Endodermal cell (in vitro differentiated cells): ENCODE results near the gene KIAA0825. TPM values are rescaled to one million over a fixed set of nuclear protein-coding genes. Genes with fewer than 3 reads are reported as not detected.
"Not testable (repeated sequence)": the region's sequence is repeated elsewhere in the genome, so short reads cannot be mapped to it uniquely, and the experiment has no call there.

Experiments used
- DNase-seq: peaks from one replicate; pipeline ENCODE4 v3.0.0-alpha.2; 2017
- H3K27ac ChIP-seq: 2 replicates; pipeline ENCODE4 v1.5.1; 2013; ENCODE audit warnings: mild to moderate bottlenecking, low read depth, low read length, moderate library complexity
- H3K27me3 ChIP-seq: 2 replicates; pipeline ENCODE4 v1.6.1; 2013; ENCODE audit warnings: mild to moderate bottlenecking, low read length, moderate library complexity; ENCODE audit not compliant: insufficient read depth, control insufficient read depth, poor library complexity, severe bottlenecking
- H3K36me3 ChIP-seq: 2 replicates; pipeline ENCODE4 v1.7.0; 2013; ENCODE audit warnings: mild to moderate bottlenecking, low read length, moderate library complexity; ENCODE audit not compliant: control insufficient read depth, insufficient read depth
- H3K4me1 ChIP-seq: one replicate; pipeline ENCODE4 v1.7.0; 2013; ENCODE audit warnings: low read length; ENCODE audit not compliant: control insufficient read depth, insufficient read depth
- H3K4me3 ChIP-seq: 2 replicates; pipeline ENCODE4 v1.5.1; 2013; ENCODE audit warnings: mild to moderate bottlenecking, low read length, moderate library complexity
- H3K9ac ChIP-seq: 2 replicates; pipeline ENCODE4 v1.6.1; 2013; ENCODE audit warnings: mild to moderate bottlenecking, low read length, moderate library complexity; ENCODE audit not compliant: poor library complexity, severe bottlenecking; ENCODE audit errors: extremely low read depth
- H3K9me3 ChIP-seq: 2 replicates; pipeline ENCODE4 v1.6.1; 2013; ENCODE audit warnings: mild to moderate bottlenecking, low read length, moderate library complexity; ENCODE audit not compliant: control insufficient read depth
- H3K27ac Mint-ChIP-seq: 2 replicates; pipeline ENCODE4 v1.8.0; 2020; ENCODE audit warnings: mixed read lengths
- H3K27me3 Mint-ChIP-seq: 2 replicates; pipeline ENCODE4 v1.8.0; 2021; ENCODE audit warnings: mild to moderate bottlenecking, mixed read lengths; ENCODE audit not compliant: insufficient read depth
- H3K36me3 Mint-ChIP-seq: 2 replicates; pipeline ENCODE4 v1.8.0; 2020; ENCODE audit warnings: low read depth, mixed read lengths
- H3K4me1 Mint-ChIP-seq: 2 replicates; pipeline ENCODE4 v1.8.0; 2020; ENCODE audit warnings: mixed read lengths
- H3K4me3 Mint-ChIP-seq: 2 replicates; pipeline ENCODE4 v1.8.0; 2020; ENCODE audit warnings: mild to moderate bottlenecking, moderate library complexity, mixed read lengths
- H3K9me3 Mint-ChIP-seq: 2 replicates; pipeline ENCODE4 v1.8.0; 2020; ENCODE audit warnings: mild to moderate bottlenecking, mixed read lengths
- WGBS, 2 experiments: methylation state at CpG; one replicate each; pipeline versions ENCODE4 v1.1.5 to v1.1.7; 2013; ENCODE audit warnings: missing lambda C conversion rate in 2 of 2, mixed read lengths in 1 of 2; ENCODE audit not compliant: insufficient coverage in 1 of 2, insufficient read length in 1 of 2; 5-methylcytosine and 5-hydroxymethylcytosine counted together
- total RNA-seq, 2 donors: library from RNA; stranded (reverse); fragmentation: NEBNext Ultra II Directional in 1 of 2; extraction: Animal tissue kit (Norgen Biotek cat#: 25700) in 1 of 2; gene quantifications; 2 replicates in 1 of 2; 3 replicates in 1 of 2; pipeline ENCODE4 v1.2.1, GENCODE V29; 2021
- TF ChIP-seq, protein P1 (sequence below): fragments of 200-600 bp; sonication (generic); conservative IDR thresholded peaks from 2 replicates; pipeline ENCODE4 v1.5.0; 2021; ENCODE audit warnings: antibody characterized with exemption, mild to moderate bottlenecking

The KIAA0825 gene
- total RNA-seq, 2 donors from 2014 or later, result 2.6 to 3.1 TPM

DNA sequence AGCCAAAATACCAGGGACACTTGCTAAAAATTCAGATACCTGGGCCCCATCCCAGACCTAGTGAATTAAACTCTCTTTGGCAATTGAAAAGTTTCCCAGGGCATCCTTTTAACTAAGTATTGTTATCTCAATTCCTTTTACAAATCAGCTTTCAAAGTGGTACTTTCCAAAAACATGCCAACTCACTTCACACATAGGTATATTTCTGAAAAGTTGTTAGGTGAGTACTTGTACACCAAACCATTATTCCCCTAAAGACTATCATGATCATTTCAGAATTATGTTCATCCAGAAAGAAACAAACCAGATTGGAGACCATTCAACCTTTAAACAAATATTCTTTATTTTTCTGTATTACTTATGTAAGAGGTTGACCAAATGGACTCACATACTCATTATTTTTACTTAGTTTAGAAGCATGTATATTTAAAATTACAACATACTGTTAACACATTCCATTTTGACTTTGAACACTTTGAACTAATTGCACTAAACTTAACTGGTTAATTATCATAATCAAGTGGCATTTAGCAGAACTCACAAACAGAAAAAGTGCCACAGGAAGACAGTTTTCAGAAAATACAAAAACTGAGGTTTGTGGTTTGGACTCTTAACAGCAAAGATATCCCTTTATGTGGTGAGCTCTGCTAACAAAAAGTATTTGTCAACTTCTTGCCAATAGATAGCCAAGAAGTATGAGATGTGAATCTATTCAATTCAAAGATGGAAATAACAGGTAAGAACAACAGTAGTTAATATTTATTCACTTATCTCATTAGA, 40.7 kb downstream of the KIAA0825 start:
- DNase-seq, result no peak
- TF ChIP-seq, protein P1, sequence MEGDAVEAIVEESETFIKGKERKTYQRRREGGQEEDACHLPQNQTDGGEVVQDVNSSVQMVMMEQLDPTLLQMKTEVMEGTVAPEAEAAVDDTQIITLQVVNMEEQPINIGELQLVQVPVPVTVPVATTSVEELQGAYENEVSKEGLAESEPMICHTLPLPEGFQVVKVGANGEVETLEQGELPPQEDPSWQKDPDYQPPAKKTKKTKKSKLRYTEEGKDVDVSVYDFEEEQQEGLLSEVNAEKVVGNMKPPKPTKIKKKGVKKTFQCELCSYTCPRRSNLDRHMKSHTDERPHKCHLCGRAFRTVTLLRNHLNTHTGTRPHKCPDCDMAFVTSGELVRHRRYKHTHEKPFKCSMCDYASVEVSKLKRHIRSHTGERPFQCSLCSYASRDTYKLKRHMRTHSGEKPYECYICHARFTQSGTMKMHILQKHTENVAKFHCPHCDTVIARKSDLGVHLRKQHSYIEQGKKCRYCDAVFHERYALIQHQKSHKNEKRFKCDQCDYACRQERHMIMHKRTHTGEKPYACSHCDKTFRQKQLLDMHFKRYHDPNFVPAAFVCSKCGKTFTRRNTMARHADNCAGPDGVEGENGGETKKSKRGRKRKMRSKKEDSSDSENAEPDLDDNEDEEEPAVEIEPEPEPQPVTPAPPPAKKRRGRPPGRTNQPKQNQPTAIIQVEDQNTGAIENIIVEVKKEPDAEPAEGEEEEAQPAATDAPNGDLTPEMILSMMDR, result no peak
- Histone ChIP-seq H3K4me1 (peaks cover 6% of the 10 kb centered on the region), H3K36me3 (peaks cover 9% of the 10 kb centered on the region), H3K27me3 (no peaks in the 10 kb centered on the region), H3K27ac (no peak overlapping the region), H3K9ac (no peak overlapping the region), H3K4me3 (no peak overlapping the region), H3K9me3 (peaks cover 9% of the 10 kb centered on the region)
- Mint-ChIP-seq H3K27me3 (no peaks in the 10 kb centered on the region), H3K4me3 (no peak overlapping the region), H3K9me3 (peaks cover 20% of the 10 kb centered on the region), H3K27ac (no peak overlapping the region), H3K36me3 (peaks cover 9% of the 10 kb centered on the region), H3K4me1 (peaks cover 20% of the 10 kb centered on the region)

DNA sequence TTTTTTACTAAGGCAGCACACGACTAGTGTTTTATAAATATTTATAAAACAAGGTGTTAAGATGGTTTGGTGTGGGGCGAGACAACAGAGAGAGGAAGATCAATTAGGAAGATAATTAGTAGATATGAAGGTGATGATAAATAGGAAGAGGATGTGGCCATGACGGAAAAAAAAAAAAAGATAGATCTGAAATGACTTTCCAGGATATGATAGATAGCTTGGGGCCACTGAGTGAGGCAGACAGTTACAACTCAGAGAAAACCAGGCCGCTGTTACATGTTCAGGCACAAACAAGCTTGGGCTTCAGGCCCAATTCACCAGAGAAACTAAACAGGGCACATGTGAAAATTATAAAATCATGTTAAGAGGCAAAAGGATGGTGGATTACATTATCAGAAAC, 43.2 kb downstream of the KIAA0825 start:
- no peak overlapping the region for H3K9ac ChIP-seq
- H3K27ac Mint-ChIP-seq, result peak overlapping the region; percentile 22
- TF ChIP-seq, protein P1, result no peak

DNA sequence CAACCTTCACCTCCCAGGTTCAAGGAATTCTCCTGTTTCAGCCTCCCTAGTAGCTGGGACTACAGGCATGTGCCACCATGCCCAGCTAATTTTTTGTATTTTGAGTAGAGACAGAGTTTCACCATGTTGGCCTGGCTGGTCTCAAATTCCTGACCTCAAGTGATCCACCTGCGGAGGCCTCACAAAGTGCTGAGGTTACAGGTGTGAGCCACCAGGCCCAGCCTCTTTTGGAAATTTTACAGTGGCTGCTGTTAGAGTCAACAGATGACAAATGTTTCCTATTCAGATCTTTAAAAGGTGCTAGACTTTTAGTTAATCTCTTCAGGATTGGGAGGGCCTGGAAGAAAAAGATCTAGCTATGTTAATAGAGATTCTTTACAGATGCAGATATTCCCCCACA, 45.1 kb downstream of the KIAA0825 start:
- Mint-ChIP-seq H3K9me3 (peaks cover 24% of the 10 kb centered on the region), H3K27ac (peak overlapping the region; percentile 81), H3K36me3 (peaks cover 10% of the 10 kb centered on the region), H3K4me1 (peaks cover 15% of the 10 kb centered on the region)
- not testable (repeated sequence) for H3K4me3 Mint-ChIP-seq, H3K4me3 ChIP-seq, H3K27me3 Mint-ChIP-seq, H3K4me1 ChIP-seq, H3K27ac ChIP-seq, H3K27me3 ChIP-seq
- peaks cover 19% of the 10 kb centered on the region for H3K9me3 ChIP-seq
- 26 to 29% methylated on average over 1 of the region's 1 CpG for WGBS, 2 experiments
- peak; percentile 88 for DNase-seq
- peaks cover 13% of the 10 kb centered on the region for H3K36me3 ChIP-seq
- peak overlapping the region; percentile 56 for H3K9ac ChIP-seq

More for the DNA sequence above, 43.2 kb downstream of the KIAA0825 start:
- 87 to 92% methylated on average over 4 of the region's 4 CpGs for WGBS, 2 experiments
- no peak for DNase-seq
- Histone ChIP-seq H3K9me3 (peaks cover 19% of the 10 kb centered on the region), H3K36me3 (peaks cover 13% of the 10 kb centered on the region), H3K27me3 (no peaks in the 10 kb centered on the region), H3K27ac (no peak overlapping the region), H3K4me1 (peaks cover 6% of the 10 kb centered on the region), H3K4me3 (peak overlapping the region; percentile 43)
- H3K27me3 Mint-ChIP-seq, result no peaks in the 10 kb centered on the region
- H3K4me3 Mint-ChIP-seq, result no peak overlapping the region
- H3K36me3 Mint-ChIP-seq, result peaks cover 10% of the 10 kb centered on the region
- peaks cover 16% of the 10 kb centered on the region for H3K4me1 Mint-ChIP-seq
- H3K9me3 Mint-ChIP-seq, result peaks cover 24% of the 10 kb centered on the region

DNA sequence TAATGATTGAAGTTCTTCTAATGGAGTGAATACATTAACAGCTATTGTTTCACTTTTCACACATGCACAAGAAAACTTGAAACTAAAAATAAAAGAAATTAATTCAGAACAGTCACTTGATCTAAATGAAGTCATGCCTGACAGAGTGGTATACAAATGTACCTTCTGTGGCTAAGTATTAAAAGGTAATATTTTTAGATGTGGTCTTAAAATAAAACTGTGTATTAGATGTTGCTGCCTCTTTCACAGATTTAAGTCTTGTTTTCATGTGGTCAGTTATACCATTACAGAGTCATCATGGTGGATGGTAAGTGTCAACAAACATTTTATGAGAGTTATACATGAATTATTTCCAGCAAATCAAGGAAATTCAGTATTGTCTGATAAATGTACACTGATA, 47.0 kb downstream of the KIAA0825 start:
- Mint-ChIP-seq H3K4me3 (no peak overlapping the region), H3K27ac (no peak overlapping the region), H3K9me3 (peaks cover 24% of the 10 kb centered on the region), H3K4me1 (peaks cover 5% of the 10 kb centered on the region), H3K36me3 (peaks cover 10% of the 10 kb centered on the region), H3K27me3 (no peaks in the 10 kb centered on the region)
- TF ChIP-seq, protein P1, result no peak
- no peak overlapping the region for H3K4me3 ChIP-seq
- H3K9me3 ChIP-seq, result peaks cover 19% of the 10 kb centered on the region
- no peak overlapping the region for H3K9ac ChIP-seq
- H3K36me3 ChIP-seq, result peaks cover 13% of the 10 kb centered on the region
- H3K4me1 ChIP-seq, result peaks cover 2% of the 10 kb centered on the region
- no peak for DNase-seq
- H3K27ac ChIP-seq, result no peak overlapping the region
- no peaks in the 10 kb centered on the region for H3K27me3 ChIP-seq
